Osteocyte (in vitro differentiated cells): ENCODE measurements around the gene CLDN12. TPM values are rescaled to one million over a fixed set of nuclear protein-coding genes. Genes with fewer than 3 reads are reported as not detected.

ENCODE experiments used
- DNase-seq: peaks from one replicate; pipeline ENCODE4 v3.0.0; 2021; ENCODE audit warnings: mixed read lengths; ENCODE audit not compliant: unreplicated experiment; ENCODE audit errors: extremely low spot score
- H3K27ac Mint-ChIP-seq: one replicate; pipeline ENCODE4 v1.8.0; 2021; ENCODE audit warnings: mild to moderate bottlenecking, mixed read lengths; ENCODE audit not compliant: unreplicated experiment
- H3K27me3 Mint-ChIP-seq: one replicate; pipeline ENCODE4 v1.8.0; 2021; ENCODE audit warnings: mixed read lengths; ENCODE audit not compliant: unreplicated experiment
- H3K36me3 Mint-ChIP-seq: one replicate; pipeline ENCODE4 v1.8.0; 2021; ENCODE audit warnings: mixed read lengths; ENCODE audit not compliant: unreplicated experiment
- H3K4me1 Mint-ChIP-seq: one replicate; pipeline ENCODE4 v1.8.0; 2021; ENCODE audit warnings: mixed read lengths; ENCODE audit not compliant: unreplicated experiment
- H3K4me3 Mint-ChIP-seq: one replicate; pipeline ENCODE4 v1.8.0; 2021; ENCODE audit warnings: mild to moderate bottlenecking, moderate library complexity, mixed read lengths; ENCODE audit not compliant: unreplicated experiment
- H3K9me3 Mint-ChIP-seq: one replicate; pipeline ENCODE4 v1.8.0; 2021; ENCODE audit warnings: mixed read lengths; ENCODE audit not compliant: unreplicated experiment
- CTCF ChIP-seq: fragments of 200-600 bp; sonication (generic); IDR thresholded peaks from 2 replicates; pipeline ENCODE4 v1.5.0; 2021; ENCODE audit warnings: antibody characterized with exemption, mild to moderate bottlenecking, moderate library complexity
- total RNA-seq: library from RNA; stranded (reverse); gene quantifications from 2 replicates; pipeline ENCODE4 v1.2.1, GENCODE V29; 2021

CLDN12 gene
- total RNA-seq, 1 donor from 2014 or later, result 20.9 TPM

GRCh38 chr7:90387470-90388240 is 15.6 kb upstream of the CLDN12 start:
- Mint-ChIP-seq H3K4me3 (no peak overlapping the region), H3K4me1 (peaks cover 19% of the 10 kb centered on the region), H3K27me3 (no peaks in the 10 kb centered on the region), H3K9me3 (no peaks in the 10 kb centered on the region), H3K27ac (no peak overlapping the region), H3K36me3 (peaks cover 32% of the 10 kb centered on the region)
- no peak for TF ChIP-seq CTCF
- DNase-seq, result no peak

GRCh38 chr7:90390926-90391325 is 12.3 kb upstream of the CLDN12 start:
- Mint-ChIP-seq H3K4me3 (no peak overlapping the region), H3K36me3 (peaks cover 15% of the 10 kb centered on the region), H3K27ac (no peak overlapping the region), H3K27me3 (no peaks in the 10 kb centered on the region), H3K4me1 (no peaks in the 10 kb centered on the region), H3K9me3 (peaks cover 15% of the 10 kb centered on the region)
- no peak for TF ChIP-seq CTCF
- no peak for DNase-seq

- no peaks in the 10 kb centered on the region for H3K4me1 Mint-ChIP-seq
- TF ChIP-seq CTCF, result no peak
- H3K36me3 Mint-ChIP-seq, result peaks cover 11% of the 10 kb centered on the region
- H3K4me3 Mint-ChIP-seq, result no peak overlapping the region
- H3K27me3 Mint-ChIP-seq, result no peaks in the 10 kb centered on the region
- no peak overlapping the region for H3K27ac Mint-ChIP-seq
- no peak for DNase-seq
- peaks cover 16% of the 10 kb centered on the region for H3K9me3 Mint-ChIP-seq
These were observed 11.8 kb upstream of the CLDN12 start for GRCh38 chr7:90391488-90391887.

GRCh38 chr7:90396420-90396819 is 6.8 kb upstream of the CLDN12 start:
- H3K27ac Mint-ChIP-seq, result no peak overlapping the region
- TF ChIP-seq CTCF, result no peak
- H3K4me3 Mint-ChIP-seq, result no peak overlapping the region
- H3K36me3 Mint-ChIP-seq, result peaks cover 4% of the 10 kb centered on the region
- H3K4me1 Mint-ChIP-seq, result no peaks in the 10 kb centered on the region
- H3K9me3 Mint-ChIP-seq, result peaks cover 31% of the 10 kb centered on the region
- peaks cover 19% of the 10 kb centered on the region for H3K27me3 Mint-ChIP-seq
- DNase-seq, result no peak

- TF ChIP-seq CTCF, result no peak
- no peak overlapping the region for H3K27ac Mint-ChIP-seq
- H3K4me1 Mint-ChIP-seq, result peaks cover 19% of the 10 kb centered on the region
- H3K36me3 Mint-ChIP-seq, result no peaks in the 10 kb centered on the region
- H3K27me3 Mint-ChIP-seq, result peaks cover 25% of the 10 kb centered on the region
- no peak for DNase-seq
- H3K4me3 Mint-ChIP-seq, result no peak overlapping the region
- H3K9me3 Mint-ChIP-seq, result peaks cover 16% of the 10 kb centered on the region
These were observed 1.3 kb upstream of the CLDN12 start for GRCh38 chr7:90401989-90402388.
